Measurements from ENCODE around the gene ARHGAP31.

ARHGAP31 gene

DNA sequence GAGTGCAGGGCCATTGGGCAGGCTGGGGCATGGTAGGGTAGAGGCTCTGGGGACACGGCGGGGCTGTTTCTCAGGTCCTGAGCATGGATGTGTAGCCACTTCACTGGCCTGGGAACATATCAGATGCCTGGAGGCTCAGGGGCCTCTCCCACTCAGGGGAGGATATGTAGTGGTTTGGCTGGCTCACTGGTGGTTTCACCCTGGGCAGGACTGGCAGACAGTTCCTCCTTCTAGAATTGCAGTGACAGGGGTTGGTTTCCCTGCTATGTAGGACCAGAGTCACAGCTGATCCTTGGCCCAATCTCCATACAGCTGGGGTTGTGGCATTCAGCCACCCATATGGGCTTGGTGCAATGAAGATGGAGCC is 4.8 kb upstream of the ARHGAP31 start:
- Mint-ChIP-seq H3K4me1 (peaks cover 11 to 15% of the 10 kb centered on the region in 2 donors), H3K27me3 (peaks cover 5 to 36% of the 10 kb centered on the region in 2 donors), H3K27ac (no peak overlapping the region), H3K9me3 (peaks cover 6 to 10% of the 10 kb centered on the region in 2 donors), H3K4me3 (no peak overlapping the region), H3K36me3 (peaks cover 3 to 4% of the 10 kb centered on the region in 2 donors)
- no peak for DNase-seq
- no peak for ATAC-seq (replicated peaks)

DNA sequence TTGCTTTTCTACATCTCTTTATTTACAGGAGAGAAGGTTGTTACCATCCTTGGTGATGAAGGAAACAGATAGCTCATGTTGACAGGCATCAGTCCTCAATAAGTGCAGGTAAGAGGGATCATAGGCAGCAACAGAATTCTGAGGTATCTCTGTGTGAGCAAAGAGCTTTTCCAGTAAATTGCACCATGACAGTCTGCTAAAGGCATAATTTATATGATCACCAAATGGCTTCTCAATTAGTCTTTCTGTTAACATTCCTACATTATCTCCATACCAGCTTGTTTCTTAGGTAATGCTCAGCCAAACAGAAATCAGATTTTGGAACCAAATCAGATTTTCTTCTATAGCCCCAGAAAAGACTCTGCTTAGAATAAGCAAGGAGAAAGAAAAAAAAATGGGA is 3.6 kb upstream of the ARHGAP31 start:
- H3K27me3 Mint-ChIP-seq = peaks cover 5 to 33% of the 10 kb centered on the region in 2 donors
- H3K27ac Mint-ChIP-seq = no peak overlapping the region
- peaks cover 13 to 16% of the 10 kb centered on the region in 2 donors for H3K4me1 Mint-ChIP-seq
- no peak for DNase-seq
- peaks cover 3 to 4% of the 10 kb centered on the region in 2 donors for H3K36me3 Mint-ChIP-seq
- no peak for ATAC-seq (replicated peaks)
- no peak overlapping the region for H3K4me3 Mint-ChIP-seq
- peaks cover 6 to 10% of the 10 kb centered on the region in 2 donors for H3K9me3 Mint-ChIP-seq

DNA sequence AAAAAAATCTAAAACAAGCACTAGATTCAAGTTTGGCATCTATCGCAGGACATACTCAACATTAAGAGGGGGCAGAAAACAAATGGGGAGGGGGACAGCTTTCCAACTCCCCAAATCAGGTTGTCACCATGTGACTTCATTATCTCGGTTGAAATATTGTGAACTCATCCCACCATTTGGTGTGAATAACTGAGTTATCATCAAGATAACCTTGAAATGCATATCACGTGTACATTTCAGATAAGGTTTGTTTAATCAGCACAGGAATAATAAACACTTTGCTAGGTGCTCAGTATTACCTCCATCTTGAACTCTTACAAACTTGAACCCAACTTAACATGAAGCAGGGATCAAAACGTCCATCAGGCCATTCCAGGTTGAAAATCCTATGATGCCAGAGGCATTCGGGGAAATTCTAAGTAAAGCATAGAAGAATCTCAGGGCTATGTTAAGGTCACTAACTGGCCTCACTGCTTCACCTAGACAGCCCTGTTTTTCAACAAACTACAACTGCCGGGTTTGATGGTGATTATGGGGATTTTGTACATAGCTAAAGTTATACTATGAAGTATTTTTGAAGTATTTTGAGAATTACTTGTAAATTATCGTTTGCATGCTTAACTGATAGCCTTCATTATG is 3.0 kb upstream of the ARHGAP31 start:
- Mint-ChIP-seq H3K27ac (no peak overlapping the region), H3K36me3 (peaks cover 3 to 4% of the 10 kb centered on the region in 2 donors), H3K4me3 (no peak overlapping the region), H3K4me1 (peaks cover 18 to 22% of the 10 kb centered on the region in 2 donors), H3K9me3 (peaks cover 6 to 8% of the 10 kb centered on the region in 2 donors), H3K27me3 (peaks cover 5 to 28% of the 10 kb centered on the region in 2 donors)
- ATAC-seq (replicated peaks) (no peak), DNase-seq (no peak)

DNA sequence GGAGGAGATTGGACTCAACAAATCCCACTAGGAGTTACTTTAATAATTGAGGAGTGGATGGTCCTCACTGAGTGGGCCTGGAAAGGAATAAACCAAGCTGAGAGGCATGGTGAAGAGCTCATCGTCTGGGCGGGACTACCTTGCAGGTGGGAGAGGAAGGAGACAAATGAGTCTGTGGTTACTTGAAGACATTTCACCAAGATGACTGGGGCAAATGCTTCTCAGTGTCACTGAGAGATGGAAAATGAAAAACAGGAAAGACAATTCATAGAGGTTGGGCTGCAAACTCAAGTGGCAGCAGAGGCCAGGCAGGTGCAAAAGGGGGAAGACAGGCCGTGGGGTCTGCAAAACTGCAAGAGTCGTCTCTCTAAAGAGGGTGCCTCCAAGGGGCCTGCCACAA is 1.5 kb upstream of the ARHGAP31 start:
- Mint-ChIP-seq H3K27ac (peak overlapping the region; percentile 20), H3K36me3 (peaks cover 2 to 8% of the 10 kb centered on the region in 2 donors), H3K4me3 (peak overlapping the region in 1 of 2 donors; percentile 8), H3K4me1 (peaks cover 27 to 34% of the 10 kb centered on the region in 2 donors), H3K27me3 (peaks cover 3 to 20% of the 10 kb centered on the region in 2 donors), H3K9me3 (peaks cover 4 to 5% of the 10 kb centered on the region in 2 donors)
- ATAC-seq (replicated peaks) (no peak), DNase-seq (no peak)

DNA sequence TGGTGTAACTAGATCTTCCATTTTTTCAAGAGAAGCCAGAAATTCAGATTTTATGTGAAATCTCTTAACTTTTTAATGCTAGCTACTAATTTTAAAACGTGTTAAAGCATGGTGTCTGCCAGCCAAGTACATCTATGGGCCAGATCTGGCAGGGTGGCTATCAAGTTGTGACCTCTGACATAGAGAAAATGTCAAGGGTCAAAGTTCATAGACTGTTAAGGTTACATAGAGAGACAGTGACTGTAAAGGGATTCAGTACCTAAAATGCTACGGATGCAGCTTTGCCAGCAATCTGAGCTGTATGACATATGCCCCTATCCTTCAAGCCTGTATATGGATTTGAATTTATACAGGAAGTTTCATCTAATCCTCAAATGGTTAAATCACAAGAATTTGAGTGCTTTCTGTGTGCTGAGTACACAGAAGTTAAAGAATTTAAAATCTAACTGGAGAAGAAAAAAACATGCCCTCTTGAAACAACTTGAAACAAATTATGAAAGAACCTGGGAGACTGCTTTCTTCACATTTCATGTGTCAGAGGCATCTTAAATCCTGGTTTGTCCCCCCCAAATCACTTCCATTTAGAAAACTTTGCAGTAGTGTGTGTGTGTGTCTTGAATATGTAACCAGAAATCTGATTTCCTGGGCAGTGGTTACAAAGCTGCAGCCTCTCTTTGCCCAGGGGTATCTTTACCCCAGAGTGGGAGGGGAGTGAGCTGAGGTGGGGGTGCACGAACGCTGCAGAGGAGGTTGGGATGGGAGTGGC is 895 bp upstream of the ARHGAP31 start:
- peak overlapping the region; percentile 96 for H3K27ac Mint-ChIP-seq
- H3K4me1 Mint-ChIP-seq = peaks cover 30 to 39% of the 10 kb centered on the region in 2 donors
- no peaks in the 10 kb centered on the region for H3K9me3 Mint-ChIP-seq
- peaks cover 0 to 15% of the 10 kb centered on the region in 2 donors for H3K27me3 Mint-ChIP-seq
- H3K36me3 Mint-ChIP-seq = peaks cover 0 to 9% of the 10 kb centered on the region in 2 donors
- no peak for ATAC-seq (replicated peaks)
- no peak for DNase-seq
- peak overlapping the region; percentile 90 to 94 for H3K4me3 Mint-ChIP-seq

DNA sequence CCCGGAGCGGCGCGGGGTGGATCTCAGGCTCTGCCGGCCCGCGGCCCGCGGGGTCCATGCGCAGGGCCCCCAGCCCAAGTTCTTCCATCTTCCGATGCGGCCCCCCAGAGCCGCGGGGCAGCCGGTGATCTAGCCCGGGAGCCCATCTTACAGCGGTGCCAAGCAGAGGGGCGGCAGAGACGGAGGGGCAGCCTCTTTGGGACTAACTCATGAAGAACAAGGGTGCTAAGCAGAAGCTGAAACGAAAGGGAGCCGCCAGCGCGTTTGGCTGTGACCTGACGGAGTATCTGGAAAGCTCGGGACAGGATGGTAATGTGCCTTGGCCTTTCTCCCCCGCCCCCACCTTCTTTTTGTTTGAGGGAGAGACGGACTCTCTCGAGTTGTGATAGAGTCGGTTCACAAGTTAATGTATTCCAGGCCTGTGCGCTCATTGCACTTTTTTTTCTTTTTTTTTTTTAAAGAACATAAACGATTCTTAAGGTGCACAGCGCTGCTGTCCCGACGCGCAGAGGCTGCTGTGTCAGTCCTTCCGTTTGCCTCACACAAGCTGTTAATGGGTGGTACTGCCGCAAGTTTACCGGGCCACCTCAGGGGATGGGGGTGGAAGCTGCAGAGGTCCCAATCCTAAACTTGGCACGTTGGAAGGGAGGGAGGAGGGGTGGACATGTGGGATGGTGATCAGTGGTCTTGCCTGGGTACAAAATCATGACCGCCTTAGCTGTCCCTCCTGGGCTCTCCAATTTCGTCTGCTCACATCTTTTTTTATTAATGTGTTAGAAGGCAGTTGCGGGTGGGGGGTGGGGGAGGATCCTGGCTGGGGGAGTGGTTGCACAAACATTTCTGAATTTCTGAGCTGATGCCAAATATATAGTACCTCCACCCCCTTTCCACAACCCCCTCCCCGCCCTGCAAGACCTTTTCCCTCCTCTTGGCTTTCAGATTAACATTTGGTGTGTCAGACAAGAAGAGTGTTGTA is 801 bp downstream of the ARHGAP31 start:
- Mint-ChIP-seq H3K4me3 (peak overlapping the region; percentile 90 to 94), H3K9me3 (no peaks in the 10 kb centered on the region), H3K27ac (peak overlapping the region; percentile 96), H3K36me3 (peaks cover 2 to 14% of the 10 kb centered on the region in 2 donors), H3K4me1 (peaks cover 33 to 44% of the 10 kb centered on the region in 2 donors), H3K27me3 (peaks cover 0 to 10% of the 10 kb centered on the region in 2 donors)
- DNase-seq (peak; percentile 23), ATAC-seq (replicated peaks) (peak; percentile 44 to 50)

DNA sequence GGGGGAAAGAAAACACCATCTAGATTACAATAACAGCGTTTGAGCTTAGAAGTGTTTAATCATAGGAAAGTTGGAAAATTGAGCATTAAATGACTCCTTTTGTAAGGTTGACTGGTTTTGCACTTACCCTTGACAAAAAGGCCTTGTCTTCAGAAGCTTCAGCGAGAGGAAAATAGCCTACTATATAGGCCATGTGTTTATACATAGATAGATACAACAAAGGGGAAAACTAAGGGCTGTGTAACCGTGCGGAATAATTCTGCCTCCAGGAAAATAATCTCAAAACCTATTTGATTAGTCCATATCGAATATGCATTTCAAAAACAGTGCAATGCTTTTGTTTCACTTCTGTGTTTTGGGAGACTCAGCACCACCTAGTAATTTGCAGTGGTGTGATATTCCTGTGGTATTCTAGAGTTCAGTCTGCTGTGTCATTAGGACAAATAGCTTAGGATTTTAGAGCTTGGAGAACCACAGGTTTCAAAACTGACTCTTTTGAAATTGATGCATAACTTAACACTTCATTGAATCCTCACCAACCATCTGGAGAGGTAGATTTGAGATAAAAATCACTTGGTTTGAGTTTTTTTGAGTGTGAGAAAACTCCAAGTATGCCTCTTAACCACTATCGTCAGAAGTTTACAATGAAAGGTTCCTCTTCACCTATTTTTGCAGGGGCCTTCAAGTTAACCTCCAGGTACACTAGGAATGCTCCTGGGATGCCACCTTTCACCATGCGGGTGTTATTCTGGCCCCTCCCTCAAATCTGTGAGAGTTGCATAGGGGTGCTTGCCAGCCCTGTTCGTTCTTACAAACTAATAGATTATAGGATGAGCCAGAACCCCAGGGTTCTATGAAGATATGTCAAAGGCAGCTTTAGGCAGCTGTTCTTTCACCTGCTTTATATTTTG is 1.9 kb downstream of the ARHGAP31 start:
- H3K27me3 Mint-ChIP-seq = no peaks in the 10 kb centered on the region
- no peak for DNase-seq
- peak overlapping the region; percentile 96 for H3K27ac Mint-ChIP-seq
- peaks cover 3 to 14% of the 10 kb centered on the region in 2 donors for H3K36me3 Mint-ChIP-seq
- ATAC-seq (replicated peaks) = no peak
- peak overlapping the region; percentile 90 to 94 for H3K4me3 Mint-ChIP-seq
- no peaks in the 10 kb centered on the region for H3K9me3 Mint-ChIP-seq
- peaks cover 37 to 51% of the 10 kb centered on the region in 2 donors for H3K4me1 Mint-ChIP-seq

DNA sequence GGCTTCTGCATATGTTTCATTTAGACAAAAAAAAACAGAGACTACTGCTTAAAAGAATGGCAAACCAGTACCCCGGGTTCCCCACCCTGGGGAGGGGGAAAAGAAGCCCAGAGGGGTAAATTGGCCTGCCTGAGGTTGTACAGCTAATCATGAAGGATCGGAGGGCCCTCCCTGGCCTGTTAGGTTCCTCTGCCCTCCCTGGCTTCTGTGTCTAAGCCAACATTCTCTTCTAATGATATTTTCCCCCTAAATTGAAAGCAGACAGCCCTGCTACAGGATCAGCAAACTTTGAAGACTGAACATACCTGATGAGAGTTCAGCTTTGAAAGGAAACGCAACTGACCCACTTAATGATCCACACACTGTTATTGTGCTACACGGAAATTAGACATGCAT is 2.5 kb downstream of the ARHGAP31 start:
- no peak for ATAC-seq (replicated peaks)
- peak overlapping the region in 1 of 2 donors; percentile 5 for H3K4me3 Mint-ChIP-seq
- peaks cover 4 to 14% of the 10 kb centered on the region in 2 donors for H3K36me3 Mint-ChIP-seq
- no peak for DNase-seq
- H3K27ac Mint-ChIP-seq = no peak overlapping the region
- H3K4me1 Mint-ChIP-seq = peaks cover 43 to 58% of the 10 kb centered on the region in 2 donors
- H3K27me3 Mint-ChIP-seq = no peaks in the 10 kb centered on the region
- no peaks in the 10 kb centered on the region for H3K9me3 Mint-ChIP-seq

DNA sequence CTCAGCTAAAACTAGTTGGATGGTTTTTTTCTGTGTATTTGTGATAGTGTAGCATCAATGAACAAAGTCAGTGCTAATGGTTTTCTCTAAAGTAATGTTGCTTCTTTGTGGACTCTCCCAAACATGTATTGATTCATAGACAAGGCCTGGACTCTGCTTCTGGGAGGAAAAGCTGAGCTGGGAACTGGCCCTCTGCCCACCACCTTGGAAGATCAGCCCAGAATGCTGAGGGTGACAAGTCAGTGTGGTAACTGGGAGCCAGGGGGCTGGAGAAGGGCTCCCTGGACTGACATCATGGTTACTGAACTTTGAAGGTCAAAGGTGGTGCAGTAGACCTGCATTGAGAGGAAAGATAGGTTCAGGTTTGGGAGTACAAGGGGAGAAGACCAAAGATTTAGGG is 3.0 kb downstream of the ARHGAP31 start:
- peaks cover 4 to 19% of the 10 kb centered on the region in 2 donors for H3K36me3 Mint-ChIP-seq
- H3K27ac Mint-ChIP-seq = peak overlapping the region; percentile 51
- no peak overlapping the region for H3K4me3 Mint-ChIP-seq
- no peaks in the 10 kb centered on the region for H3K9me3 Mint-ChIP-seq
- ATAC-seq (replicated peaks) = no peak
- no peaks in the 10 kb centered on the region for H3K27me3 Mint-ChIP-seq
- peaks cover 48 to 62% of the 10 kb centered on the region in 2 donors for H3K4me1 Mint-ChIP-seq
- DNase-seq = no peak

DNA sequence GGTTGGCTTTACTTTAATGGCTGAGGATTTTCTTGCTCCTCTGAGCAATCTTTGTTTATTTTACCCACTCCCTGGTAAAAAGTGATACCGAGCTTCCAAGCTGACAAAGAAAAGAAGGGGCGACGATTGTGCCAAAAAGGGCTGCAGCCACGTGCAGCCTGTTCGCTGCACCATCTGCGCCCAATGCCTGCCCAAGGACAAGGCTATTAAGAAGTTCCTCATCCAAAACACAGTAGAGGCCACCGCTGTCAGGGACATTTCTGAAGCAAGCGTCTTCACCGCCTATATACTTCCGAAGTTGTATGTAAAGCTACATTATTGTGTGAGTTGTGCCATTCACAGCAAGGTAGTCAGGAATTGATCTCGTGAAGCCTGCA is 4.4 kb downstream of the ARHGAP31 start:
- H3K4me3 Mint-ChIP-seq = no peak overlapping the region
- no peaks in the 10 kb centered on the region for H3K27me3 Mint-ChIP-seq
- H3K36me3 Mint-ChIP-seq = peaks cover 4 to 24% of the 10 kb centered on the region in 2 donors
- no peak overlapping the region for H3K27ac Mint-ChIP-seq
- no peak for DNase-seq
- no peak for ATAC-seq (replicated peaks)
- no peaks in the 10 kb centered on the region for H3K9me3 Mint-ChIP-seq
- peaks cover 52 to 64% of the 10 kb centered on the region in 2 donors for H3K4me1 Mint-ChIP-seq

DNA sequence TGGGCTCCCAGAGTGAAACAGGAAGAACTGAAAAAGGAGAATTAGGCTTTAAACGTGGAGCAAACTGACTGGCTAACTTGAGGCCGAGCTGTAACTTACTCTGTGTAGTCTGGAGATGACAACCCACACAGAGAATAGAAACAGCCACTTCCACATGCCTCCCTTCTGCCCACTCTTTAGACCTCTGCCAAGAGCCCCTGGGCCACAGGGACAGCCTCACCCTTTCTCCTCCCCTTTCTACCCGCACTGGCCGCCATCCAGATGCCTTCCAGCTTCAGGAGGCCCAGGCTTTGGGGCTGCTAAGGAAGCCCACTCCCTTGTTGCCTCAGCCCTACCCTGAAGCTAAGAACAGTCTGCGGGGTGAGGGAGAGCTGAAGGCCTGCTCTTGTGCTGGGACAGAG is 6.8 kb downstream of the ARHGAP31 start:
- ATAC-seq (replicated peaks) (peak in 1 of 2 donors; percentile 26), DNase-seq (no peak)
- Mint-ChIP-seq H3K27me3 (no peaks in the 10 kb centered on the region), H3K36me3 (peaks cover 6 to 30% of the 10 kb centered on the region in 2 donors), H3K4me1 (peaks cover 55 to 74% of the 10 kb centered on the region in 2 donors), H3K4me3 (no peak overlapping the region), H3K27ac (no peak overlapping the region), H3K9me3 (no peaks in the 10 kb centered on the region)

DNA sequence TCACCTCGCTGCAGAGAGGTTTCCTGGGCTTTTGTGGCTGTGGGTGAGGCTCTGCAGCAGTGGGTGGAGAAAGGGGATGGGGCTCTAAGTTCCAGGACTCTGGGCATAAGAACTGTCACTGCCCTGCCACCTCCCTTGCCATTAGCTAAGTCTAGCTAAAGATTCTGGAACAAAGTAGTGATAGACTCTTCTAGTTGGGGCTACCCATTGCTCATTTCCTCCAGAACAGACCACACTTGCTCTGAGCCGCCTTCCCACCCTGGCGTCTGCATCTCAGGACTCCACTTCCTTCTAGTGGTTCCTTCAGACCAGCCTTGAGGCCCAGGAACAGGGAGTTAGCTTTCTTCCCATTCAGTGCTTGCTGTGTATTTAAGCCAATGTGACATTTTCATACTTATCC is 7.5 kb downstream of the ARHGAP31 start:
- ATAC-seq (replicated peaks) (no peak), DNase-seq (no peak)
- peaks cover 6 to 30% of the 10 kb centered on the region in 2 donors for H3K36me3 Mint-ChIP-seq
- no peaks in the 10 kb centered on the region for H3K27me3 Mint-ChIP-seq
- no peaks in the 10 kb centered on the region for H3K9me3 Mint-ChIP-seq
- no peak overlapping the region for H3K4me3 Mint-ChIP-seq
- peak overlapping the region; percentile 31 for H3K27ac Mint-ChIP-seq
- H3K4me1 Mint-ChIP-seq = peaks cover 52 to 70% of the 10 kb centered on the region in 2 donors
